ENCODE results near the gene PHF21B.

Gene PHF21B

GRCh38 chr22:45019861-45020655, 10.3 kb upstream of the PHF21B start:
- DNase-seq (ENCODE audit: insufficient read length, low spot score) (no peak), FAIRE-seq (no peak)

DNA sequence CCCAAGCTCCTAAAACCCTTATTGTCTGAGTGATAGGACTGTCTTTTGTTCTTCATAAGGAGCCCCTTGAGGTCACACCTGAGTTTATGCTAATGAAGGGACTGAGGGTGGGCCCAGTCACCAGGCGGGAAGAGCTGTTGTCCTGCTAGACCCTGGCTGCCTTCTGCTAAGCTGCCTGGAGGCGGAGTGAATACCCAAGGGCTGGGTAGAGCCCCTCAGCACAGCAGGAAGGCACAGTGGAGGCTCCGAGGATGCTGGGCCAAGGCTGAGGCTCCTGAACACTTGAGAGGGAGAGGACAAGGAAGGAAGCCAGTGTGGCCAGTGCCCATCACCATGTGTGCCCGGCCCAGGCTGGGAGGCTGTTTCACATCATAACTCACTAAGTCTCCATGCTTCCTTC, 4.8 kb upstream of the PHF21B start:
- DNase-seq (ENCODE audit: insufficient read length, low spot score) (no peak), FAIRE-seq (no peak)

- no peak for FAIRE-seq
Observed at GRCh38 chr22:45013138-45013537, 3.3 kb upstream of the PHF21B start.

DNA sequence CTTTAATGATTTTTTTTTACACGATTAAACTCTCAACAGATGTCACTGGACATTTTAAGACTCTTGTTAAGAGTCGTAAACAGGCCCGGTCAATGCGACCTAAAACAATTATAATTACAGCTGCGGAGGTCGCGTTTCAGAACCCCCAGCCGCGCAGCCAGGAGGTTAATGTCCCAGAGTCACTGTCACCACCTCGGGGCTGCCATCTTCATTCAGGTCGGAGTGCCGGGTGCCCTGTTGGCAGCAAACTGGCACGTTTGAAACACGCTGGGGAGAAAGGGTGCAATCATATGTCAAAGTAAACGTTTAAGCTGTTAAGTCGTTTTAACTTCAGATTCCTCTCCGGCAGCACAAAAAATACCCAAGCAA, 711 bp upstream of the PHF21B start:
- FAIRE-seq (no peak), DNase-seq (ENCODE audit: insufficient read length, low spot score) (no peak)

More at GRCh38 chr22:45013138-45013537, 3.3 kb upstream of the PHF21B start:
- no peak for DNase-seq (ENCODE audit: insufficient read length, low spot score)

GRCh38 chr22:45008751-45009605, 827 bp downstream of the PHF21B start:
- FAIRE-seq = no peak
- no peak for DNase-seq (ENCODE audit: insufficient read length, low spot score)

DNA sequence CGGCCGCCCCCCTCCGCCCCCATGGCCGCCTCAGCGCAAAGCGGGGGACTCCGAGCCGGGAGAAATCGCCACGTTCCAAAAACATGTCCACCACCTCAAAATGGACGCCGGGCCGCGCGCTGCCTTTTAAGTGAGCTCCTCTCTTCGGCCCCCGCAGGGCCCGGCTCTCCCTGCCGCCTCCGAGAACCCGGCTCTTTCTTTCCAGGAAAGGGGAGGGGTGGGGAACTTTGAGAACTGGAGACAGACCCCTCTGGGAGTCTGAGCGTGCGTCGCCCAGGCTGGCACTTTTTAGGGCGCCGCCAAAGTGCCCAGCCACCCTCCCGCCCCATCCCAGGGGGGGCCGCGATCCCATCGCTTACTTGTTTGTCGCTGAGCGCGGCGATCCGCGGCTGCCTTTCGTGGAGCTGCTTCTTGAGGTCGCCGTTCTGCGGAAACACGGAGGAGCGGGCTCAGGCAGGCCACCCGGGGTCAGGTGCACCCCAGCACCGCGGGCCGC, 1.6 kb downstream of the PHF21B start:
- FAIRE-seq (no peak), DNase-seq (ENCODE audit: insufficient read length, low spot score) (no peak)

- DNase-seq (ENCODE audit: insufficient read length, low spot score) (peak; percentile 30), FAIRE-seq (no peak)
Observed at GRCh38 chr22:45007391-45008185, 2.2 kb downstream of the PHF21B start.

DNA sequence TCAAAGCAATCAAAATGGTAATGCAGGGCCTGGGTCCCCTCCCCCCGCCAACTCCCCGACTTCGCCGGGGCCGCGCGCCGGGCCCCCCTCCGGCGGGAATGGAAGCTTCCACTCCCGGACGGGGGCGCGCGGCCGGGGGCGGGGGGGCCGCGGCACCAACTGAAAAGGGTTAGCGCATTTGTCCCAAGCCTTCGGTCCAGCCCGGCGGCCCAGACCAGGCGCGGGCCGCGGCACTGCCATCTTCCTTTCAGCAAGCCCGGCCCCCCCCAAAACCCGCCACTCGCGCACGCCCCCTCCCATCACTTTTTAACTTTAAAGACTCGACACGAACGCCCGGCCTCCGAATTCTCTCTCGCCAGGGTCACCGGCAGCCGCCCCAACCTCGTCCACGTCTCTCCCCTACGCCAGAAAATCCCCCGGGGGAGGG, 2.8 kb downstream of the PHF21B start:
- DNase-seq (ENCODE audit: insufficient read length, low spot score) = no peak
- no peak for FAIRE-seq

- no peak for DNase-seq (ENCODE audit: insufficient read length, low spot score)
- FAIRE-seq = no peak
Observed at GRCh38 chr22:45006111-45006963, 3.5 kb downstream of the PHF21B start.

DNA sequence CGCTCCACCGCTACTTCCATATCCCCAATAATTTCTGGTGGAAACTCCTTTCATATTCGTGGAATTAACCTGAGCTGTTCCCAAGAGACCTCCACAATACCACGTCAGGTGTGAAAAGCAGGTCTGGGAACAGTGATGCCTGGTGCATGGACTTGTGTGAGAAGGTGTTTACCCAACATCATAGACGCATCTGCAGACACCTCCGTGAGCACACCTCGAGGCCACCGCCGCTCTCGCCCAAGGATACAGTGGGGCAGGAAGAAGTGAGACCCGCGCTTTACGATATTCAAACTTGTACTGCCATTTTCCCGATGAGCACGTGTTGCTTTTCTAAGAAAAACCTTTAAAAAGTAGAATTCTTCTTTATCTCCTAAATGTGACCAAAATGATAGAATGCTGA, 8.2 kb downstream of the PHF21B start:
- DNase-seq (ENCODE audit: insufficient read length, low spot score) (no peak), FAIRE-seq (no peak)

DNA sequence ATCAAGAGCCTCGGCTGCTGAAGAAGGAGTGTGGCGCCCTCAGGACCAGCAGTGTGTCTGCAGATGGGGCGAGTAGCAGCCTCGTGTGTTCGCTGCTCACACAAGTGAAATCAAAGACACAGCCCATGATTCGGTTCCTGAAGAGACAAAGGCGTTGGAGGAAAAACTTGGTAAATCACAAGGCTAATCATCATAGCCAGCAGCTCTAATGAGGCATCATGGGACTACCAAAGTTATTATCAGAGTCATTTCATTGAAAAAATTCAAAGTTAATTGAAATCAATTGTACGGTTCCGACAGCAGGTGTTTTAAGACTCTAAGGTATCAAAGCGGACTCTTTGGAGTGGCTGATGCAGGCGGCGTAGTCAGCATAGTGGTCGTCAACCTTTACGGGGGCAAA, 9.5 kb downstream of the PHF21B start:
- FAIRE-seq (no peak), DNase-seq (ENCODE audit: insufficient read length, low spot score) (no peak)

DNA sequence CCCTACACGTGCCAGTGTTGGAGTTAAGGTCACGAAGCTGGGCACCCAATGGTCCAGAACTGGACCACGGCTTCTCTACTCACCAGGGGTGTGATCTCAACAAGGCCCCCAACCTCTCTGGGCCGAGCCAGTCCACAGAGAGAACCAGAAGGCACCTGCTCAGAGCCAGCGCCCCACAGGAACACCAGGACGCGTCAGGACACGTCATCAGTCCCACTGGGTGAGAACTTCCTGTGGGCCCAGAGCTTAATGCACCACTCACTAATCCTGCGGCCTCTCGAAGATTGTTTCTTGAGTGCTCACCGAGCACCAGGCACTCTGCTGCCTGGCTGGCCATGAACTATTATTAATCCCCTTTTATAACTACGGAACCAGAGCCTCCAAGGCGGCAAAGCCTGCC, 10.1 kb downstream of the PHF21B start:
- DNase-seq (ENCODE audit: insufficient read length, low spot score) = no peak
- FAIRE-seq = no peak

GRCh38 chr22:44999231-44999630, 10.6 kb downstream of the PHF21B start:
- DNase-seq (ENCODE audit: insufficient read length, low spot score) (no peak), FAIRE-seq (no peak)

DNA sequence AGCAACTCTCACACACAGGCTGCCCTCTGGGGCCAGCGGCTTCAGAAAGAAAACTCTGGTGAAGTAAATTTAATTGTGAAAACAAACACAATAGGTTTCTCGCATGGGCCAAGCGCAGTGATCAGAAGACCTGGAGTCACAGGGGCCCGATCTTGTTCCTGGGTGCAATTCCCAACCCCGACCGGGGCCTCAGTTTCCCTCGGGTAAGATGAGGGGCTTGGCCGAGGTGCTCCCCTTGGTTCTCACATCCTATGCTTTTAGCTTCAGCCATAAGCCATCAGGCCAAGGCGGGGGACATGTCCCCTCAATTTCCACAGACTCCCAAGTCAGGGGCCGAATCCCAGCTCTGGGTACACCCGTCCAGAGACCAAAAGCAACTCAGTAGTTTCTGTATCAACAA, 11.5 kb downstream of the PHF21B start:
- no peak for DNase-seq (ENCODE audit: insufficient read length, low spot score)
- no peak for FAIRE-seq

DNA sequence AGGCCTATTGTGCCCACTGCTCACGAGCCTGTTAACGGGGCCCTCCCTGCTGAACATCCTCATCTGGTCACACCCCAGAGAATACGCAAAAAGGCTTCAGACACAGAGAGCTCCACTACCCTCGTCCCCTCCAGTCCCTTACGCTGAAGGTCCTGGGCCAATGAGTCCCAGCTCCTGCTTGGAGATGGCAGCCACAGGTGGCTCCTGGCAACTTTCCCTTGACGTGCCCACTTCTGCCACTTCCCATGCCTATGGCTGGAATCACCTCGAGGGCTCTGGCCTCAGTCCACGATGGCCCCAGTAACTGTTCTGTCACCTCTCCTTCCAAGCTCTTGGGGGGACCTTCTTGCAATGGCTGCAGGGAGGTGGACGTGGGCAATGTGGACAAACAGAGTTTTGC, 12.7 kb downstream of the PHF21B start:
- no peak for FAIRE-seq
- no peak for DNase-seq (ENCODE audit: insufficient read length, low spot score)

GRCh38 chr22:44996648-44997047, 13.2 kb downstream of the PHF21B start:
- peak; percentile 42 for FAIRE-seq
- DNase-seq (ENCODE audit: insufficient read length, low spot score) = no peak

GRCh38 chr22:44996120-44996519, 13.7 kb downstream of the PHF21B start:
- FAIRE-seq (no peak), DNase-seq (ENCODE audit: insufficient read length, low spot score) (no peak)

DNA sequence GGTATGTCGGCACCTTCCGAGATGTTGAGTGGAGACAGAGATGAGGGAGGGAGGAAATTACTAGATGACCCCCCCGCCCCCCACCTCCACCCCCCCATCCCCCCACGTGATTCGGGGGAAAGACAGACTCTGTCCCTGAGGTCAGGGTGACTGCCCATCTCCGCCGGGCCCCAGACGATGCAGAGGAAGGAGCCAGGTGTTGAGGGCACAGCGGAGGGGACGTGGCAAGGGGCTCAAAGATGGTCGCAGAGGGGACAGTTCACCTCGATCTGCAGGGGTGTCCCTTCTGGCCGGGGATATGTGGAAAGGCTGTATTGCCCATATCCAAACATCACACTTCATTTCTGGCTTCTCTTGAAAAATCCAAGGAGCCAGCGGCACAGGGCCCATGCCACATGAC, 14.1 kb downstream of the PHF21B start:
- FAIRE-seq (no peak), DNase-seq (ENCODE audit: insufficient read length, low spot score) (no peak)

- no peak for DNase-seq (ENCODE audit: insufficient read length, low spot score)
- FAIRE-seq = no peak
Observed at GRCh38 chr22:44995105-44995514, 14.7 kb downstream of the PHF21B start.

Measured in HTR-8/SVneo (cell line).